Inflammatory macrophage (primary cell): Measurements from ENCODE around the gene OTOL1.

Source experiments
- DNase-seq, 2 donors: peaks; one replicate each; pipeline ENCODE4 v3.0.0-alpha.2; 2020 to 2022

The OTOL1 gene

GRCh38 chr3:161545824-161546223 is 49.2 kb downstream of the OTOL1 start:
- no peak for DNase-seq

DNA sequence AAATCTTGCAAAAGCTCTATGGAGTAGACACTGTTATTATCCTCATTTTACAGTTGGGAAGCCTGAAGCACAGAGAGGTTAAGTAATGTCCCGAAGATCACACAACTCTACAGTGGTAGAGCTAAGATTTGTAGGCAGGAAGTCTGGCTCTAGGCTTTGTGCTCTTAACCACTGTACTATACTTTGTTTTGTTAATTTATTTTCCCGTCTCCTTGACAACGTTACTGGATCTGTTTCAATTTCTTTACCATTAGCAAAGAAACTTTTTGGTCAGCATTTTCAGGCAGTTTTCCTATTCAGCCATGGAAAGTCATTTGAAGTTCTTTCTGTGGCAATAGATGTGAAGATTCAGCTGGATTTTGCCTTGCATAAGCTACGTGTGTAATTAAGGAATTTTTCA is 51.7 kb downstream of the OTOL1 start:
- DNase-seq, result no peak

DNA sequence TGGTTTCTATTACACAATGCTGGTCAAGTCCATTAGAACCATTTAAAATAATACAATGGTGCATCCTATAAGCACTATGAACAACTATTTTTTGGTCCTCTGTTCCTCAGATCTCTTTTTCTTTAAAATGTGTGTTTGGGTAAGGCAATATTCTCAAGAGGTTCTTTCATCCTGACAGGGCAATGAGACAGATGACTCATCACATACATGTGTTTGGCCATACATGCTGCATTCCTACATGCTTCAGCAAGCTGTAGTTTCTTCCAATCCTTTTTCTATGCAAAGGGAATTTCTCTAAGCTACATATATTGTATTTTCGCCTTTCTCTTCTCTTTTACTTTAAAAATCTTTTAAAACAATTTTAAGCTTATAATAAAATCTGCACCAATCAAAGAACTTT is 52.7 kb downstream of the OTOL1 start:
- DNase-seq, result no peak

DNA sequence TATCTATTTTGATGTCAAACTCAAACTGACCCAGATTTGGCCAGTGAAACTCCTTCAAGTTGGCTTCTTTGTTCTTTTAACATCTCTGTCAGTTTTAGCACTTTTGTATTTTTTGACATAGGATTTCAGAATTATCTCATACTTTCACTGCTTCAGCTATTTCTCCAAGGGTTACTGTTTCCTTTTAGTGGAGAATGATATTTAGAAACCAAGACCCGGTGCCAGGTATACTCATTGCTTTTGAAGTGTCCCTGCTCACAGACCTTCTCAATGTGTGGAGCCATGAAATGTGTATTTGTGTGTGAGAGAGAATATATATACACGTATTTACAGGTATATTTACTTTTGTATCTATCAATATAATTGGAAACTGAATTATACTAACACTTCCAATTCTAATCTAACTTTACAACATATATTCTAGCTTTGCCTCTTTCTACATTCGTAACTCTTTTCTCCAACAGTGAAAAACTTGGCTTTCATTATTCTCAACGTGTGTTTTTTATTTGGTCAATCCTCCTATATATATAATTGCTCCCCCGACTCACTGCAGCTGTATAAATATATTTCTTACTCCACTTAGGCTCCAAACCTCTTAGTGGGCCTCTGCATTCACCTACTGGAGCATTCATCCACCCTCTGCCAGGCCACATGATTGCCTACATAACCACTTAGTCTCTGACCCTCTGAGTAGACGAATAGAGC is 54.0 kb downstream of the OTOL1 start:
- DNase-seq, result no peak

DNA sequence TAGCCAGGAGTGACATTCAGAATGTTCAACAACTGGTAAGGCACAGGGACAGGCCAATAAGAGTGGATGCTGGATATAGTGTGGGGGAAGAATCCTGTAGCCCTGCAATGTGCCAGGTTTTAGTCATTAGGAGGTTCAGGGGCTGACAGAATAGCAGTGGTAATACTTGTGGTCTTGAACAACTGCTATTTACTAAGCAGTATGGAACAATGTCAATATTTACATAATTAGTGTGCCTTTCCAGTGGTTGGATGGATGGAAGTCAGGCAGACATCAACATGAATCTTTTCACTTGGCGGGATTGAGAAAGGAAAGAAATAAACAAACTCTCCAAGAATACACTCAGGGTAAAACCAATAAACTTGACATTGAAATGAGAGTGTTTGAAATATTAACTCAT is 55.1 kb downstream of the OTOL1 start:
- no peak for DNase-seq

- DNase-seq, result no peak
Measured at GRCh38 chr3:161552984-161553560, 56.5 kb downstream of the OTOL1 start.
